ENCODE results near the gene ZBTB33. TPM values are rescaled to one million over a fixed set of nuclear protein-coding genes. Genes with fewer than 3 reads are reported as not detected.

ZBTB33 gene
- polyA plus RNA-seq, 3 donors: 4.7 to 10.6 (median 8.6) TPM

- Histone ChIP-seq H3K36me3 (replicated peaks in 1 of 2; ENCODE audit: control insufficient read depth in 1 of 2, insufficient read depth in 2 of 2, low read length in 2 of 2) (peaks cover 15 to 21% of the 10 kb centered on the region in 2 donors), H3K4me2 (replicated peaks; ENCODE audit: extremely low read depth, low read length, poor library complexity, severe bottlenecking) (peak overlapping the region; percentile 72), H2AFZ (ENCODE audit: insufficient read depth, low read depth, low read length, poor library complexity, severe bottlenecking) (peak overlapping the region; percentile 46), H3K79me2 (ENCODE audit: insufficient read depth, low read length) (peaks cover 57% of the 10 kb centered on the region), H3K4me1 (ENCODE audit: control insufficient read depth in 1 of 2, insufficient read depth in 2 of 2, low read length in 2 of 2) (peaks cover 0 to 5% of the 10 kb centered on the region in 2 donors), H3K27me3 (ENCODE audit: control insufficient read depth in 2 of 2, insufficient read depth in 2 of 2, low read length in 2 of 2) (peaks cover 0 to 3% of the 10 kb centered on the region in 2 donors), H3K9me3 (replicated peaks in 1 of 2; ENCODE audit: control insufficient read depth in 1 of 2, insufficient read depth in 1 of 2, low read length in 2 of 2) (no peaks in the 10 kb centered on the region), H3K4me3 (replicated peaks in 1 of 3; ENCODE audit: low read depth in 2 of 3, low read length in 3 of 3) (peak overlapping the region; percentile 55 to 77 (median 76)), H4K20me1 (ENCODE audit: insufficient read depth, low read length) (no peaks in the 10 kb centered on the region), H3K27ac (ENCODE audit: low read depth in 1 of 2, low read length in 2 of 2) (peak overlapping the region; percentile 85 to 96), H3K9ac (ENCODE audit: insufficient read depth, low read length, poor library complexity, severe bottlenecking) (peak overlapping the region; percentile 81)
- intact Hi-C loops (cut with micrococcal nuclease): loop anchor here (5.0 kb wide), 2 partner anchors 56 to 61 kb away; partner anchors contain the start of gene TMEM255A (in 1 of the 2)
- H3K36me3 Mint-ChIP-seq: peaks cover 19 to 25% of the 10 kb centered on the region in 2 donors
- peaks cover 0 to 7% (median 0%) of the 10 kb centered on the region in 7 donors for H3K9me3 Mint-ChIP-seq
- peak overlapping the region; percentile 88 to 98 (median 96) for H3K27ac Mint-ChIP-seq
- H3K27me3 Mint-ChIP-seq (ENCODE audit: low read depth in 3 of 3): peaks cover 0 to 3% (median 0%) of the 10 kb centered on the region in 3 donors
- peak overlapping the region; percentile 93 to 96 for H3K4me3 Mint-ChIP-seq
- peaks cover 14% of the 10 kb centered on the region for H3K4me1 Mint-ChIP-seq
- TF ChIP-seq, protein P1, sequence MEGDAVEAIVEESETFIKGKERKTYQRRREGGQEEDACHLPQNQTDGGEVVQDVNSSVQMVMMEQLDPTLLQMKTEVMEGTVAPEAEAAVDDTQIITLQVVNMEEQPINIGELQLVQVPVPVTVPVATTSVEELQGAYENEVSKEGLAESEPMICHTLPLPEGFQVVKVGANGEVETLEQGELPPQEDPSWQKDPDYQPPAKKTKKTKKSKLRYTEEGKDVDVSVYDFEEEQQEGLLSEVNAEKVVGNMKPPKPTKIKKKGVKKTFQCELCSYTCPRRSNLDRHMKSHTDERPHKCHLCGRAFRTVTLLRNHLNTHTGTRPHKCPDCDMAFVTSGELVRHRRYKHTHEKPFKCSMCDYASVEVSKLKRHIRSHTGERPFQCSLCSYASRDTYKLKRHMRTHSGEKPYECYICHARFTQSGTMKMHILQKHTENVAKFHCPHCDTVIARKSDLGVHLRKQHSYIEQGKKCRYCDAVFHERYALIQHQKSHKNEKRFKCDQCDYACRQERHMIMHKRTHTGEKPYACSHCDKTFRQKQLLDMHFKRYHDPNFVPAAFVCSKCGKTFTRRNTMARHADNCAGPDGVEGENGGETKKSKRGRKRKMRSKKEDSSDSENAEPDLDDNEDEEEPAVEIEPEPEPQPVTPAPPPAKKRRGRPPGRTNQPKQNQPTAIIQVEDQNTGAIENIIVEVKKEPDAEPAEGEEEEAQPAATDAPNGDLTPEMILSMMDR (IDR thresholded peaks at IDR 0.05): no peak
- WGBS (ENCODE audit: insufficient coverage): no CpG with 5 or more reads among the region's 28 CpGs
- DNase-seq: peak; percentile 3 to 15 (median 13)
Observed at GRCh38 chrX:120251471-120252011, 929 bp downstream of the ZBTB33 start.

DNA sequence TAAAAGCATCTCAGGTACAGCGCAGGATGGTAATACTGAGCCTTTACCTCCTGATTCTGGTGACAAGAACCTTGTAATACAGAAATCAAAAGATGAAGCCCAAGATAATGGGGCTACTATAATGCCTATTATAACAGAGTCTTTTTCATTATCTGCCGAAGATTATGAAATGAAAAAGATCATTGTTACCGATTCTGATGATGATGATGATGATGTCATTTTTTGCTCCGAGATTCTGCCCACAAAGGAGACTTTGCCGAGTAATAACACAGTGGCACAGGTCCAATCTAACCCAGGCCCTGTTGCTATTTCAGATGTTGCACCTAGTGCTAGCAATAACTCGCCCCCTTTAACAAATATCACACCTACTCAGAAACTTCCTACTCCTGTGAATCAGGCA, 3.2 kb downstream of the ZBTB33 start:
- Mint-ChIP-seq H3K36me3 (peaks cover 25 to 37% of the 10 kb centered on the region in 2 donors), H3K4me1 (peaks cover 18% of the 10 kb centered on the region), H3K4me3 (no peak overlapping the region), H3K9me3 (peaks cover 0 to 7% (median 0%) of the 10 kb centered on the region in 7 donors), H3K27ac (peak overlapping the region in 1 of 7 donors; percentile 25), H3K27me3 (ENCODE audit: low read depth in 3 of 3) (peaks cover 0 to 5% (median 0%) of the 10 kb centered on the region in 3 donors)
- Histone ChIP-seq H3K4me1 (ENCODE audit: control insufficient read depth in 1 of 2, insufficient read depth in 2 of 2, low read length in 2 of 2) (peaks cover 0 to 5% of the 10 kb centered on the region in 2 donors), H3K4me2 (replicated peaks; ENCODE audit: extremely low read depth, low read length, poor library complexity, severe bottlenecking) (no peak overlapping the region), H3K9ac (ENCODE audit: insufficient read depth, low read length, poor library complexity, severe bottlenecking) (no peak overlapping the region), H3K27me3 (ENCODE audit: control insufficient read depth in 2 of 2, insufficient read depth in 2 of 2, low read length in 2 of 2) (peaks cover 0 to 3% of the 10 kb centered on the region in 2 donors), H3K79me2 (ENCODE audit: insufficient read depth, low read length) (peaks cover 62% of the 10 kb centered on the region), H3K4me3 (replicated peaks in 1 of 3; ENCODE audit: low read depth in 2 of 3, low read length in 3 of 3) (no peak overlapping the region), H4K20me1 (ENCODE audit: insufficient read depth, low read length) (no peaks in the 10 kb centered on the region), H3K9me3 (replicated peaks in 1 of 2; ENCODE audit: control insufficient read depth in 1 of 2, insufficient read depth in 1 of 2, low read length in 2 of 2) (no peaks in the 10 kb centered on the region), H3K27ac (ENCODE audit: low read depth in 1 of 2, low read length in 2 of 2) (no peak overlapping the region), H3K36me3 (replicated peaks in 1 of 2; ENCODE audit: control insufficient read depth in 1 of 2, insufficient read depth in 2 of 2, low read length in 2 of 2) (peaks cover 15 to 21% of the 10 kb centered on the region in 2 donors), H2AFZ (ENCODE audit: insufficient read depth, low read depth, low read length, poor library complexity, severe bottlenecking) (no peak overlapping the region)
- intact Hi-C loops (cut with micrococcal nuclease): loop anchor here (5.0 kb wide), 2 partner anchors 54 to 59 kb away; partner anchors contain the start of gene TMEM255A (in 1 of the 2)
- 78% methylated on average over 2 of the region's 6 CpGs for WGBS (ENCODE audit: insufficient coverage)
- DNase-seq: no peak
- TF ChIP-seq, protein P1 (IDR thresholded peaks at IDR 0.05): no peak

Measured in CD14-positive monocyte (primary cell).